GM12878 (cell line): ENCODE results near the gene GNRHR. TPM values are rescaled to one million over a fixed set of nuclear protein-coding genes. Genes with fewer than 3 reads are reported as not detected.

ENCODE experiments used
- ATAC-seq: fragments of 200-7000 bp; cut with Tn5 transposase; 3 replicates; pipeline ENCODE4 v1.9.1; 2020; ENCODE audit warnings: mild to moderate bottlenecking, moderate library complexity
- BruUV-seq: library from RNA; stranded (reverse); fragments of 400-500 nt; replicated peaks from 2 replicates; lab custom pipeline; 2021; lab: Mats Ljungman, UMichigan
- CTCF ChIA-PET: fragments of 300-600 bp; sonication (Branson Sonifier 250); formaldehyde crosslinking; extraction: SDS; loops from one replicate; lab custom pipeline; 2021; ENCODE audit warnings: inconsistent platforms; lab: Yijun Ruan, JAX
- POLR2A ChIA-PET: fragments of 350-600 bp; formaldehyde crosslinking; extraction: SDS; loops from one replicate; lab custom pipeline; 2021; ENCODE audit warnings: inconsistent platforms; lab: Charles Lee
- RAD21 ChIA-PET: fragments of 300-600 bp; sonication (Branson Sonifier 250); formaldehyde crosslinking; loops from one replicate; lab custom pipeline; 2023; ENCODE audit warnings: antibody characterized with exemption; ENCODE audit not compliant: unreplicated experiment; lab: Charles Lee
- SMC1A ChIA-PET: fragments of 300-600 bp; sonication (Branson Sonifier 250); formaldehyde crosslinking; loops from one replicate; lab custom pipeline; 2023; ENCODE audit not compliant: unreplicated experiment, uncharacterized antibody; lab: Charles Lee
- DNase-seq: peaks from one replicate; pipeline ENCODE4 v3.0.0-alpha.2; 2011; ENCODE audit warnings: low read depth, low spot score
- FAIRE-seq: peaks from 3 replicates; lab custom pipeline; 2011; peaks lifted over from hg19 to GRCh38; lab: Jason Lieb, UNC
- H2AFZ ChIP-seq: 2 replicates; pipeline ENCODE4 v1.6.0; 2011; ENCODE audit warnings: low read depth, low read length, control low read depth; ENCODE audit not compliant: control insufficient read depth
- H3K27ac ChIP-seq: 2 replicates; pipeline ENCODE4 v1.5.1; 2011; ENCODE audit warnings: control low read depth; ENCODE audit not compliant: control insufficient read depth, insufficient read depth
- H3K27me3 ChIP-seq, 2 experiments: replicated peaks in 1 of 2; 2 replicates each; pipeline versions ENCODE4 v1.6.0 to v1.6.1; 2011; ENCODE audit warnings: low read length in 1 of 2; ENCODE audit not compliant: control insufficient read depth in 2 of 2, insufficient read depth in 2 of 2
- H3K36me3 ChIP-seq, 2 experiments: 2 replicates each; pipeline ENCODE4 v1.5.1; 2011; ENCODE audit warnings: low read length in 1 of 2; ENCODE audit not compliant: control insufficient read depth in 2 of 2, insufficient read depth in 2 of 2
- H3K4me1 ChIP-seq: 2 replicates; pipeline ENCODE4 v1.6.1; 2011; ENCODE audit warnings: mild to moderate bottlenecking, low read length, moderate library complexity, mixed read lengths; ENCODE audit not compliant: control insufficient read depth, insufficient read depth
- H3K4me2 ChIP-seq: 2 replicates; pipeline ENCODE4 v1.6.0; 2011; ENCODE audit warnings: control low read depth; ENCODE audit not compliant: control insufficient read depth, insufficient read depth
- H3K4me3 ChIP-seq: fragments of 200-600 bp; sonication (generic); 2 replicates; pipeline ENCODE4 v1.5.1; 2016
- H3K79me2 ChIP-seq: 2 replicates; pipeline ENCODE4 v1.6.0; 2011; ENCODE audit warnings: low read length; ENCODE audit not compliant: control insufficient read depth, insufficient read depth
- H3K9ac ChIP-seq: 2 replicates; pipeline ENCODE4 v1.8.0; 2011; ENCODE audit warnings: low read length, control low read depth, mixed read lengths; ENCODE audit not compliant: control insufficient read depth, insufficient read depth
- H3K9me3 ChIP-seq: replicated peaks from 3 replicates; pipeline ENCODE4 v1.5.1; 2011; ENCODE audit warnings: mild to moderate bottlenecking, low read length; ENCODE audit not compliant: control insufficient read depth, insufficient read depth
- H4K20me1 ChIP-seq: 2 replicates; pipeline ENCODE4 v1.6.0; 2011; ENCODE audit not compliant: control insufficient read depth, insufficient read depth
- CBX5 ChIP-seq: sonication (generic); IDR thresholded peaks from 2 replicates; pipeline ENCODE4 v1.6.1; 2016; ENCODE audit warnings: low read depth, moderate library complexity, mild to moderate bottlenecking, inconsistent platforms
- CHD1 ChIP-seq: IDR thresholded peaks from 2 replicates; pipeline ENCODE4 v1.6.1; 2012; ENCODE audit warnings: low read depth, low read length, improper control_type of control experiment
- CTCF ChIP-seq, 3 experiments: IDR thresholded peaks in 2 of 3; conservative IDR thresholded peaks in 1 of 3; 2 replicates each; pipeline ENCODE4 v1.5.1; 2011; ENCODE audit warnings: low read depth in 3 of 3, low read length in 3 of 3, mild to moderate bottlenecking in 3 of 3, control low read depth in 2 of 3, moderate library complexity in 2 of 3, inconsistent platforms in 1 of 3, mixed read lengths in 1 of 3; ENCODE audit not compliant: control insufficient read depth in 2 of 3, insufficient read depth in 1 of 3; ENCODE audit errors: extremely low read depth in 1 of 3
- HCFC1 ChIP-seq: fragments of 150-350 bp; IDR thresholded peaks from 2 replicates; pipeline ENCODE4 v1.6.1; 2014; ENCODE audit warnings: low read length
- MTA3 ChIP-seq: IDR thresholded peaks from 2 replicates; pipeline ENCODE4 v1.6.1; 2012; ENCODE audit warnings: low read length, inconsistent platforms, borderline replicate concordance
- MYB ChIP-seq: fragments of 150-350 bp; IDR thresholded peaks from 2 replicates; pipeline ENCODE4 v1.6.1; 2014; ENCODE audit warnings: mild to moderate bottlenecking, low read depth, low read length, borderline replicate concordance
- POLR2A ChIP-seq: IDR thresholded peaks from 2 replicates; pipeline ENCODE4 v1.6.1; 2011; ENCODE audit warnings: low read depth, mild to moderate bottlenecking, low read length
- POLR2AphosphoS5 ChIP-seq: IDR thresholded peaks from 2 replicates; pipeline ENCODE4 v1.6.1; 2011; ENCODE audit warnings: mild to moderate bottlenecking, low read length, inconsistent platforms
- POU2F2 ChIP-seq: IDR thresholded peaks from 3 replicates; pipeline ENCODE4 v1.6.1; 2011; ENCODE audit warnings: low read depth, mild to moderate bottlenecking, low read length, borderline replicate concordance
- RAD21 ChIP-seq: IDR thresholded peaks from 2 replicates; pipeline ENCODE4 v1.6.1; 2011; ENCODE audit warnings: mild to moderate bottlenecking, low read depth, low read length, moderate library complexity; ENCODE audit not compliant: insufficient read depth
- RB1 ChIP-seq: fragments of 450-650 bp; formaldehyde crosslinking; IDR thresholded peaks from 2 replicates; pipeline ENCODE4 v1.6.1; 2017; ENCODE audit warnings: mild to moderate bottlenecking, borderline replicate concordance
- STAT1 ChIP-seq: fragments of 450-650 bp; conservative IDR thresholded peaks from 2 replicates; pipeline ENCODE4 v1.6.1; 2014; ENCODE audit warnings: antibody characterized with exemption, mild to moderate bottlenecking
- STAT3 ChIP-seq: IDR thresholded peaks from 2 replicates; pipeline ENCODE4 v1.6.1; 2011; ENCODE audit warnings: low read depth, low read length, improper control_type of control experiment
- WRNIP1 ChIP-seq: IDR thresholded peaks from 2 replicates; pipeline ENCODE4 v1.6.1; 2011; ENCODE audit warnings: low read depth, low read length, improper control_type of control experiment, borderline replicate concordance
- ZNF217 ChIP-seq: fragments of 450-650 bp; IDR thresholded peaks from 2 replicates; pipeline ENCODE4 v1.6.1; 2017; ENCODE audit warnings: antibody characterized with exemption, mild to moderate bottlenecking
- WGBS: methylation state at CpG from one replicate; pipeline ENCODE4 v1.1.6; 2016; ENCODE audit warnings: low lambda C conversion rate; ENCODE audit not compliant: insufficient replicate concordance, insufficient coverage; ENCODE audit errors: missing lambda C conversion rate; 5-methylcytosine and 5-hydroxymethylcytosine counted together
- in situ Hi-C: fragments of 300-500 bp; cut with MboI; formaldehyde crosslinking; loops from 9 replicates; pipeline ENCODE4 v1.14.3; 2018; ENCODE audit warnings: mixed read lengths
- intact Hi-C: fragments of 100-400 bp; cut with micrococcal nuclease; formaldehyde crosslinking; loops from one replicate; pipeline ENCODE4 v1.14.2; 2022; ENCODE audit not compliant: unreplicated experiment
- polyA plus RNA-seq, 11 experiments: library from polyadenylated mRNA; depleted of rRNA in 4 of 11; unstranded in 6 of 11; stranded (reverse) in 5 of 11; fragments of >200 nt; fragmentation: Nextera tagmentation in 4 of 11; fragmentation: Illumina TruSeq in 1 of 11; extraction: Ambion mirVana in 4 of 11; extraction: Trizol in 1 of 11; gene quantifications; 1 replicate in 1 of 11; 2 replicates in 10 of 11; pipeline versions ENCODE4 v1.2.1 to v1.2.3, GENCODE V29; 2011 to 2016; ENCODE audit warnings: inconsistent platforms in 2 of 11, missing spikeins in 2 of 11, low read depth in 1 of 11
- total RNA-seq, 4 experiments: library from RNA; depleted of rRNA in 3 of 4; stranded (reverse); fragments of >200 nt in 3 of 4; fragmentation: Illumina TruSeq in 1 of 4; extraction: Trizol in 1 of 4; gene quantifications; 2 replicates each; pipeline versions ENCODE4 v1.2.1 to v1.2.3, GENCODE V29; 2013 to 2021
- TF ChIP-seq, protein P1 (sequence below): IDR thresholded peaks from 2 replicates; pipeline ENCODE4 v1.6.1; 2012; ENCODE audit warnings: mild to moderate bottlenecking, low read depth, low read length
- TF ChIP-seq, protein P2 (sequence below): IDR thresholded peaks from 2 replicates; pipeline ENCODE4 v1.6.1; 2012; ENCODE audit warnings: low read depth, low read length, improper control_type of control experiment

GNRHR gene
- total and polyA plus RNA-seq, 10 of the 15 experiments (the other 5 are each of a cell fraction or from before 2014, with no cell fraction given), result 0.02 to 0.12 (median 0.08) TPM; not detected in 7

- TF ChIP-seq, protein P1, sequence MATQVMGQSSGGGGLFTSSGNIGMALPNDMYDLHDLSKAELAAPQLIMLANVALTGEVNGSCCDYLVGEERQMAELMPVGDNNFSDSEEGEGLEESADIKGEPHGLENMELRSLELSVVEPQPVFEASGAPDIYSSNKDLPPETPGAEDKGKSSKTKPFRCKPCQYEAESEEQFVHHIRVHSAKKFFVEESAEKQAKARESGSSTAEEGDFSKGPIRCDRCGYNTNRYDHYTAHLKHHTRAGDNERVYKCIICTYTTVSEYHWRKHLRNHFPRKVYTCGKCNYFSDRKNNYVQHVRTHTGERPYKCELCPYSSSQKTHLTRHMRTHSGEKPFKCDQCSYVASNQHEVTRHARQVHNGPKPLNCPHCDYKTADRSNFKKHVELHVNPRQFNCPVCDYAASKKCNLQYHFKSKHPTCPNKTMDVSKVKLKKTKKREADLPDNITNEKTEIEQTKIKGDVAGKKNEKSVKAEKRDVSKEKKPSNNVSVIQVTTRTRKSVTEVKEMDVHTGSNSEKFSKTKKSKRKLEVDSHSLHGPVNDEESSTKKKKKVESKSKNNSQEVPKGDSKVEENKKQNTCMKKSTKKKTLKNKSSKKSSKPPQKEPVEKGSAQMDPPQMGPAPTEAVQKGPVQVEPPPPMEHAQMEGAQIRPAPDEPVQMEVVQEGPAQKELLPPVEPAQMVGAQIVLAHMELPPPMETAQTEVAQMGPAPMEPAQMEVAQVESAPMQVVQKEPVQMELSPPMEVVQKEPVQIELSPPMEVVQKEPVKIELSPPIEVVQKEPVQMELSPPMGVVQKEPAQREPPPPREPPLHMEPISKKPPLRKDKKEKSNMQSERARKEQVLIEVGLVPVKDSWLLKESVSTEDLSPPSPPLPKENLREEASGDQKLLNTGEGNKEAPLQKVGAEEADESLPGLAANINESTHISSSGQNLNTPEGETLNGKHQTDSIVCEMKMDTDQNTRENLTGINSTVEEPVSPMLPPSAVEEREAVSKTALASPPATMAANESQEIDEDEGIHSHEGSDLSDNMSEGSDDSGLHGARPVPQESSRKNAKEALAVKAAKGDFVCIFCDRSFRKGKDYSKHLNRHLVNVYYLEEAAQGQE, result no peak
- TF ChIP-seq RAD21 (no peak), CHD1 (no peak), POLR2AphosphoS5 (no peak)
- TF ChIP-seq, protein P2, sequence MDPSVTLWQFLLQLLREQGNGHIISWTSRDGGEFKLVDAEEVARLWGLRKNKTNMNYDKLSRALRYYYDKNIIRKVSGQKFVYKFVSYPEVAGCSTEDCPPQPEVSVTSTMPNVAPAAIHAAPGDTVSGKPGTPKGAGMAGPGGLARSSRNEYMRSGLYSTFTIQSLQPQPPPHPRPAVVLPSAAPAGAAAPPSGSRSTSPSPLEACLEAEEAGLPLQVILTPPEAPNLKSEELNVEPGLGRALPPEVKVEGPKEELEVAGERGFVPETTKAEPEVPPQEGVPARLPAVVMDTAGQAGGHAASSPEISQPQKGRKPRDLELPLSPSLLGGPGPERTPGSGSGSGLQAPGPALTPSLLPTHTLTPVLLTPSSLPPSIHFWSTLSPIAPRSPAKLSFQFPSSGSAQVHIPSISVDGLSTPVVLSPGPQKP, result no peak
- TF ChIP-seq, all 136 proteins: peak for 0
Observed at GRCh38 chr4:67725132-67725531, 29.1 kb downstream of the GNRHR start (continued).

GRCh38 chr4:67723949-67724348 lies 30.2 kb downstream of the GNRHR start:
- intact Hi-C loops (no loop called here), in situ Hi-C loops (no loop called here)
- no peak overlapping the region for H2AFZ ChIP-seq
- no peaks in the 10 kb centered on the region for H3K4me1 ChIP-seq
- H3K4me2 ChIP-seq, result no peak overlapping the region
- no TSS peak for BruUV-seq
- no peaks in the 10 kb centered on the region for H3K9me3 ChIP-seq
- FAIRE-seq (no peak), ATAC-seq (no peak), DNase-seq (no peak)
- ChIA-PET POLR2A (no interaction called here), SMC1A (no interaction called here), RAD21 (no interaction called here), CTCF (interaction anchor here (1.7 kb wide), 1 partner anchor 22 kb away, joined by 6 read pairs; no protein-coding TSS in a partner anchor)
- H3K4me3 ChIP-seq, result no peak overlapping the region
- H3K27me3 ChIP-seq, result no peaks in the 10 kb centered on the region
- H3K27ac ChIP-seq, result no peak overlapping the region
- H3K36me3 ChIP-seq, result peaks cover 2 to 3% of the 10 kb centered on the region in 2 experiments; a peak in 2 of 4 replicates
- no peaks in the 10 kb centered on the region for H4K20me1 ChIP-seq
- no peaks in the 10 kb centered on the region for H3K79me2 ChIP-seq
- no peak overlapping the region for H3K9ac ChIP-seq
- WGBS, result 98% methylated on average over 10 of the region's 10 CpGs
- TF ChIP-seq WRNIP1 (no peak), HCFC1 (no peak), STAT1 (no peak), STAT3 (no peak), RB1 (no peak), ZNF217 (no peak), MTA3 (no peak), POU2F2 (no peak), CBX5 (no peak), CTCF (IDR thresholded peaks at IDR 0.05 in 2 of 3, conservative IDR thresholded peaks at IDR 0.05 in 1 of 3; ENCODE audit: control insufficient read depth in 2 of 3, extremely low read depth in 1 of 3, insufficient read depth in 1 of 3, low read depth in 3 of 3, low read length in 3 of 3) (no peak), MYB (no peak), POLR2A (no peak)
- TF ChIP-seq, protein P2, result no peak
